Measurements from ENCODE around the gene TBP.

TBP gene

DNA sequence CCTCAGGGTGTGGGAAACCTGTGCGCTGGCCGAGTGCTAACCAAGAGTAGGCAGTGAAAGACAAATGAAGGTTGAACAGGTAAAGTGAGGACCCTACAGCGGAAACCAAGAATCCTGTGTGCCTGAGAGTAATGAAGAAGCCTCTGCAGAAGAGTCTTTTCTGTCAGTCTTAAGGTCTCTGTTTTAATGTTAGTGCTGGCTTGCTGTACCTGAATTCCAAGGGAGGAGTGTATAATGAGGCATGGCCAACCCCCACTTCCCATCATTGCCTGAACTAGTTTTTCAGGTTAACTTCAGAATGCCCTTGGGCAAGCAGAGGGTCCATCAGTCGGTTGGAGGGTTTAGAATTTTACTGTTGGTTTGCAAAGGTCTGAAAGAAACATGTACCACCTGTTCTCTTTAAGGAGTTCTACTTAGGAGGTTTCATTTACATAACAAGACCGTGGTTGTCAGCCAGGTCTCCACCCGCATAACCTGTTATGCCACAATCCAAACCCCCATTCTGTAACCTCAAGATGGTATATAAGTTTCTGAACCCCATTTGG lies 30.9 kb downstream of the TBP start:
- Histone ChIP-seq H3K79me2 (ENCODE audit: low read length) (peaks cover 16% of the 10 kb centered on the region), H2AFZ (ENCODE audit: low read length) (peak overlapping the region; percentile 77)

DNA sequence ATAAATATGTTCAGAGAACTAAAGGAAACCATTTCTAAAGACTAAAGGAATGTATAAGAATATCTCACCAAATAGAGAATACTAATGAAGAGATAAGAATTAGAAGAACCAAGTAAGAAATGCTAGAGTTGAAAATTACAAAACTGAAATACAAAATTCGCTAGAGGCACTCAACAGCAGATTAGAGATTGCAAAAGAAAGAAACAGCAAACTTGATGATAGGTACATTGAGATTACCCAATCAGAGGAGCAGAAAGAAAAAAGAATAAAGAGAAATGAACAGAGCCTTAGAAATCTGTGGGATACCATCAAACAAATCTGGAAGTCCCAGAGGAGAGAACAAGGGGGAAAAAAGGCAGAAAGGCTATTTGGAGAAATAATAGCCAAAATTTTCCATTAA lies 36.6 kb downstream of the TBP start:
- no peaks in the 10 kb centered on the region for H4K20me1 ChIP-seq (ENCODE audit: insufficient read depth, low read length)
- no peak overlapping the region for H3K4me3 ChIP-seq (ENCODE audit: low read length)
- no peaks in the 10 kb centered on the region for H3K4me1 ChIP-seq (ENCODE audit: low read length)
- no peaks in the 10 kb centered on the region for H3F3A ChIP-seq (ENCODE audit: insufficient read depth, low read length)
- no peaks in the 10 kb centered on the region for H3K79me2 ChIP-seq (ENCODE audit: low read length)
- no peaks in the 10 kb centered on the region for H3K36me3 ChIP-seq (replicated peaks; ENCODE audit: insufficient read depth, low read length)
- TF ChIP-seq EZH2 (optimal IDR thresholded peaks at IDR 0.05; ENCODE audit: low read depth, low read length), result no peak
- no peak for TF ChIP-seq EZH2phosphoT487 (IDR thresholded peaks at IDR 0.05; ENCODE audit: low read length)
- TF ChIP-seq, protein P1, sequence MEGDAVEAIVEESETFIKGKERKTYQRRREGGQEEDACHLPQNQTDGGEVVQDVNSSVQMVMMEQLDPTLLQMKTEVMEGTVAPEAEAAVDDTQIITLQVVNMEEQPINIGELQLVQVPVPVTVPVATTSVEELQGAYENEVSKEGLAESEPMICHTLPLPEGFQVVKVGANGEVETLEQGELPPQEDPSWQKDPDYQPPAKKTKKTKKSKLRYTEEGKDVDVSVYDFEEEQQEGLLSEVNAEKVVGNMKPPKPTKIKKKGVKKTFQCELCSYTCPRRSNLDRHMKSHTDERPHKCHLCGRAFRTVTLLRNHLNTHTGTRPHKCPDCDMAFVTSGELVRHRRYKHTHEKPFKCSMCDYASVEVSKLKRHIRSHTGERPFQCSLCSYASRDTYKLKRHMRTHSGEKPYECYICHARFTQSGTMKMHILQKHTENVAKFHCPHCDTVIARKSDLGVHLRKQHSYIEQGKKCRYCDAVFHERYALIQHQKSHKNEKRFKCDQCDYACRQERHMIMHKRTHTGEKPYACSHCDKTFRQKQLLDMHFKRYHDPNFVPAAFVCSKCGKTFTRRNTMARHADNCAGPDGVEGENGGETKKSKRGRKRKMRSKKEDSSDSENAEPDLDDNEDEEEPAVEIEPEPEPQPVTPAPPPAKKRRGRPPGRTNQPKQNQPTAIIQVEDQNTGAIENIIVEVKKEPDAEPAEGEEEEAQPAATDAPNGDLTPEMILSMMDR (IDR thresholded peaks at IDR 0.05; ENCODE audit: low read length), result no peak
- H3K9ac ChIP-seq (ENCODE audit: low read length), result no peak overlapping the region
- H2AFZ ChIP-seq (ENCODE audit: low read length), result no peak overlapping the region
- no peak overlapping the region for H3K4me2 ChIP-seq (ENCODE audit: low read depth, low read length)
- no peak overlapping the region for H3K27ac ChIP-seq (ENCODE audit: low read length)
- DNase-seq, result no peak
- H3K9me2 ChIP-seq (replicated peaks; ENCODE audit: insufficient read depth, low read length), result no peaks in the 10 kb centered on the region
- H3K9me3 ChIP-seq (replicated peaks; ENCODE audit: insufficient read depth, low read length), result no peaks in the 10 kb centered on the region
- H3K27me3 ChIP-seq (replicated peaks; ENCODE audit: insufficient read depth, low read length), result no peaks in the 10 kb centered on the region

More for the DNA sequence above, 30.9 kb downstream of the TBP start:
- no peak for DNase-seq
- no peaks in the 10 kb centered on the region for H3K9me3 ChIP-seq (replicated peaks; ENCODE audit: insufficient read depth, low read length)
- no peaks in the 10 kb centered on the region for H3K9me2 ChIP-seq (replicated peaks; ENCODE audit: insufficient read depth, low read length)
- TF ChIP-seq EZH2phosphoT487 (IDR thresholded peaks at IDR 0.05; ENCODE audit: low read length) (no peak), EZH2 (optimal IDR thresholded peaks at IDR 0.05; ENCODE audit: low read depth, low read length) (no peak)
- TF ChIP-seq, protein P1 (IDR thresholded peaks at IDR 0.05; ENCODE audit: low read length), result no peak
- H3K36me3 ChIP-seq (replicated peaks; ENCODE audit: insufficient read depth, low read length), result no peaks in the 10 kb centered on the region; the same call in 1 of the 2 replicates
- peak overlapping the region; percentile 84 for H3K4me3 ChIP-seq (ENCODE audit: low read length)
- H3K4me1 ChIP-seq (ENCODE audit: low read length), result no peaks in the 10 kb centered on the region
- 0 out of 2 replicates have a peak, but pooled peaks cover 2% of the 10 kb centered on the region for H3F3A ChIP-seq (ENCODE audit: insufficient read depth, low read length)
- no peaks in the 10 kb centered on the region for H3K27me3 ChIP-seq (replicated peaks; ENCODE audit: insufficient read depth, low read length)
- H3K9ac ChIP-seq (ENCODE audit: low read length), result peak overlapping the region; percentile 60; the same call in 1 of the 2 replicates
- peak overlapping the region; percentile 73 for H3K4me2 ChIP-seq (ENCODE audit: low read depth, low read length)
- H3K27ac ChIP-seq (ENCODE audit: low read length), result peak overlapping the region; percentile 67; the same call in 1 of the 2 replicates
- no peaks in the 10 kb centered on the region for H4K20me1 ChIP-seq (ENCODE audit: insufficient read depth, low read length)

DNA sequence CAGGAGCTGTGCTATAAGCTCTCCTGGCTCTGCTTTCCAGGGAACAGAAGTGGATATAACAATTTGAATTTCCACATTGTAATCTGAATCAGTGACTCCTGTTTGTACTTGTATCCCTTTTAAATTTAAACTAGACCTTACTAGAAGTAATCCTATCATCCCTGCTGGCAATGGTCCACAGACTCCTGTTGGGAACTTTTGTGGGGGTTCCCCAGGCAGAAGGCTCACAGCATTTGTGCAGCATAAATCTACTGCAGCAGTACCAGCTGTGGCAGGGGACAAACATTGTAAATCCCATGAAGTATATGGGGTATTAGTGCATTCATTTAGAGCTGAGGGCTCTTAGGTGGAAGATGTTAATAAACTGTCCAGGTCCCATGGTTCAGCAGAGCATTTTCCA lies 42.3 kb downstream of the TBP start:
- Histone ChIP-seq H3K4me3 (ENCODE audit: low read length) (no peak overlapping the region), H3K4me1 (ENCODE audit: low read length) (no peaks in the 10 kb centered on the region), H3K27ac (ENCODE audit: low read length) (no peak overlapping the region), H4K20me1 (ENCODE audit: insufficient read depth, low read length) (no peaks in the 10 kb centered on the region), H3K9ac (ENCODE audit: low read length) (no peak overlapping the region), H3K36me3 (replicated peaks; ENCODE audit: insufficient read depth, low read length) (no peaks in the 10 kb centered on the region), H3K4me2 (ENCODE audit: low read depth, low read length) (no peak overlapping the region), H3K9me2 (replicated peaks; ENCODE audit: insufficient read depth, low read length) (no peaks in the 10 kb centered on the region), H3K9me3 (replicated peaks; ENCODE audit: insufficient read depth, low read length) (no peaks in the 10 kb centered on the region), H3F3A (ENCODE audit: insufficient read depth, low read length) (no peaks in the 10 kb centered on the region), H3K79me2 (ENCODE audit: low read length) (no peaks in the 10 kb centered on the region), H3K27me3 (replicated peaks; ENCODE audit: insufficient read depth, low read length) (no peaks in the 10 kb centered on the region), H2AFZ (ENCODE audit: low read length) (no peak overlapping the region)
- TF ChIP-seq EZH2phosphoT487 (IDR thresholded peaks at IDR 0.05; ENCODE audit: low read length) (no peak), EZH2 (optimal IDR thresholded peaks at IDR 0.05; ENCODE audit: low read depth, low read length) (no peak)
- TF ChIP-seq, protein P1 (IDR thresholded peaks at IDR 0.05; ENCODE audit: low read length), result no peak
- DNase-seq, result no peak

Measured in MM.1S (cell line).